ENCODE results near the gene NYNRIN.
A peak's percentile ranks its signal among the peaks of the same experiment; 100 is the strongest.

Gene NYNRIN

DNA sequence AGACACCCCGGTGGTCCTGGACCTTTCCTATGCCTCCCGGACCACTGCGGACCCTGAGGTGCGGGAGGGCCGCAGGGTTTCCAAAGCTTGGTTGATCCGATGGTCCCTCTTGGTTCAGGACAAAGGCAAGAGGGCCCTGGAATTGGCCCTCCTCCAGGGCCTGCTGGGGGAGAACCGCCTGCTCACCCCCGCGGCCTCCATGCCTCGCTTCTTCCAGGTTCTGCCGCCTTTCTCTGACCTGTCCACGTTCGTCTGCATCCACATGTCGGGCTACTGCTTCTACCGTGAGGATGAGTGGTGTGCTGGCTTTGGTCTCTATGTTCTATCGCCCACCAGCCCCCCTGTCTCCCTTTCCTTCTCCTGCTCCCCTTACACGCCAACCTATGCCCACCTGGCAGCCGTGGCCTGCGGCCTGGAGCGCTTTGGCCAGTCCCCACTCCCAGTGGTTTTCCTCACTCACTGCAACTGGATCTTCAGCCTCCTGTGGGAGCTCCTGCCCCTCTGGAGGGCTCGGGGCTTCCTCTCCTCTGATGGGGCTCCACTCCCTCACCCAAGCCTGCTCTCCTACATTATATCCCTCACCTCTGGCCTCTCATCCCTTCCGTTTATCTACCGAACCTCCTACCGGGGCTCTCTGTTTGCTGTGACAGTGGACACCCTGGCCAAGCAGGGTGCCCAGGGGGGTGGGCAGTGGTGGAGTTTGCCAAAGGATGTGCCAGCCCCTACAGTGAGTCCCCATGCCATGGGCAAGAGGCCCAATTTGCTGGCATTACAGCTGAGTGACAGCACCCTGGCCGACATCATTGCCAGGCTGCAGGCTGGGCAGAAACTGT, 16.8 kb downstream of the NYNRIN start:
- DNase-seq (ENCODE audit: low spot score) = no peak

DNA sequence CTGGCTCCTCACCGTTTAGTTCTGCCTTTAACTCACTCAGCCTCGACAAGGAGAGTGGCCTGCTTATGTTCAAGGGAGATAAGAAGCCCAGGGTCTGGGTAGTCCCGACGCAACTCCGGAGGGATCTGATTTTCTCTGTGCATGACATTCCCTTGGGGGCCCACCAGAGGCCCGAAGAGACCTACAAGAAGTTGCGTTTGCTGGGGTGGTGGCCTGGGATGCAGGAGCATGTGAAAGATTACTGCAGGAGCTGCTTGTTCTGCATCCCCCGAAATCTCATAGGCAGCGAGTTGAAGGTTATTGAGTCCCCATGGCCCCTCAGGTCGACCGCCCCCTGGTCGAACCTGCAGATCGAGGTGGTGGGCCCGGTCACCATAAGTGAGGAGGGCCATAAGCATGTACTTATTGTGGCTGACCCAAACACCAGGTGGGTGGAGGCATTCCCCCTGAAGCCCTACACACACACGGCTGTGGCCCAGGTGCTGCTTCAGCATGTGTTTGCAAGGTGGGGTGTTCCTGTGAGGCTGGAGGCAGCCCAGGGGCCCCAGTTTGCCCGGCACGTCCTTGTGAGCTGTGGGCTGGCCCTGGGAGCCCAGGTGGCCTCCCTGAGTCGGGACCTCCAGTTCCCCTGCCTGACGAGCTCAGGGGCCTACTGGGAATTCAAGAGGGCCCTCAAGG, 17.6 kb downstream of the NYNRIN start:
- DNase-seq (ENCODE audit: low spot score) = no peak

DNA sequence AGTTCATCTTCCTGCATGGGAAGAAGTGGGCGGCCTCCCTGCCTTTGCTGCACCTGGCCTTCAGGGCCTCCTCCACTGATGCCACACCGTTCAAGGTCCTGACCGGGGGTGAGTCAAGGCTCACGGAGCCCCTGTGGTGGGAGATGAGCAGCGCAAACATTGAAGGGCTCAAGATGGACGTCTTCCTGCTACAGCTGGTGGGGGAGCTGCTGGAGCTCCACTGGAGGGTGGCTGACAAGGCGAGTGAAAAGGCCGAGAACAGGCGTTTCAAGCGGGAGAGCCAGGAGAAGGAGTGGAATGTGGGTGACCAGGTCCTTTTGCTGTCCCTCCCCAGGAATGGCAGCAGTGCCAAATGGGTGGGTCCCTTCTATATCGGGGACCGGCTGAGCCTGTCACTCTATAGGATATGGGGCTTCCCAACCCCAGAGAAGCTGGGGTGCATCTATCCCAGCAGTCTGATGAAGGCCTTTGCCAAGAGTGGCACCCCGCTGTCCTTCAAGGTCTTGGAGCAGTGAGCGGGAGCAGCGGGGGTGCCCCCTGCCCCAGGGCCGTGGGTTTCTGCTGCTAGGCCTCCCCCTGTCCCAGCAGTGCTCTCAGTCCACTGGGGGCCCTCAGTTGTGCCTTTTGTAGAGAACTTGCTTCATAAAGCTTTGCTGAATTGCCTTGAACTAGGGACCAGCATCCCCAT, 18.3 kb downstream of the NYNRIN start:
- no peak for DNase-seq (ENCODE audit: low spot score)

- DNase-seq (ENCODE audit: low spot score) = no peak
Observed at GRCh38 chr14:24417832-24418491, 19.2 kb downstream of the NYNRIN start.

DNA sequence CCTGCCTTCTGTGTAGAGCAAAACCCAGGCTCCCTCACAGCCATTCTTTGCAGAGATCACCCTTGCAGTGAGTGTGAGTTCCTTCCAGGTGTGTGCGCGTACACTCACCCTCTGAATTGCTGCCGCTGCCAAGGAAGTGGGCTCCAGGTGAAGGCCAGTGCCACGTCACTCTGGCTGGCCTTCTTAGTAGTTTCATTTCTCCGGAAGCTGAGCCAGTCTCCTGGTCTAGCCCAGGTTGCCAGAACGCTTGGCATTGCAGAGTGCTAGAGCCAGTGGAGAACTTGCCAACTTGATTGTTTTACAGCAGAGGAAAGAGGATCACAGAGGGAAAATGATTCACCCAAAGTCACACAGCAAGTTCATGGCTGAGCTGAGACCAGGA, 19.7 kb downstream of the NYNRIN start:
- no peak for DNase-seq (ENCODE audit: low spot score)

DNA sequence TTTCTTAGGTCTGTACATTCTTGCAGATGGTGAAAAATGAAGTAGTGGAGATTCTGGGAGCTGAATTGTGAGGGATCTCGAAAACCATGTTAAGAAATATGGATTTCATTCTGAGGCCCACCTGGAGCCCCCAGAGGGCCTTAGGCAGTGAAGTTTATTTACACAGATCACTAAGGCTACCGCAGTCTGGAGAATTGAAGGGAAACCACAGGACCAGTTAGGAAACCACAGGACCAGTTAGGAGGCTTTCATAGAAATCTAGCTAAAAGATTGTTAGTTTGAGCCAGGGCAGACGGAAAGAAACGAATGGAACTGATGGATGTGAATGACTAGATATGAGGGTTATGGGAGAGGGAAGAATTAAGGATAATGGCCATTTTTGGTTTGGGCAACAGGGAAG, 23.5 kb downstream of the NYNRIN start:
- DNase-seq (ENCODE audit: low spot score) = no peak

DNA sequence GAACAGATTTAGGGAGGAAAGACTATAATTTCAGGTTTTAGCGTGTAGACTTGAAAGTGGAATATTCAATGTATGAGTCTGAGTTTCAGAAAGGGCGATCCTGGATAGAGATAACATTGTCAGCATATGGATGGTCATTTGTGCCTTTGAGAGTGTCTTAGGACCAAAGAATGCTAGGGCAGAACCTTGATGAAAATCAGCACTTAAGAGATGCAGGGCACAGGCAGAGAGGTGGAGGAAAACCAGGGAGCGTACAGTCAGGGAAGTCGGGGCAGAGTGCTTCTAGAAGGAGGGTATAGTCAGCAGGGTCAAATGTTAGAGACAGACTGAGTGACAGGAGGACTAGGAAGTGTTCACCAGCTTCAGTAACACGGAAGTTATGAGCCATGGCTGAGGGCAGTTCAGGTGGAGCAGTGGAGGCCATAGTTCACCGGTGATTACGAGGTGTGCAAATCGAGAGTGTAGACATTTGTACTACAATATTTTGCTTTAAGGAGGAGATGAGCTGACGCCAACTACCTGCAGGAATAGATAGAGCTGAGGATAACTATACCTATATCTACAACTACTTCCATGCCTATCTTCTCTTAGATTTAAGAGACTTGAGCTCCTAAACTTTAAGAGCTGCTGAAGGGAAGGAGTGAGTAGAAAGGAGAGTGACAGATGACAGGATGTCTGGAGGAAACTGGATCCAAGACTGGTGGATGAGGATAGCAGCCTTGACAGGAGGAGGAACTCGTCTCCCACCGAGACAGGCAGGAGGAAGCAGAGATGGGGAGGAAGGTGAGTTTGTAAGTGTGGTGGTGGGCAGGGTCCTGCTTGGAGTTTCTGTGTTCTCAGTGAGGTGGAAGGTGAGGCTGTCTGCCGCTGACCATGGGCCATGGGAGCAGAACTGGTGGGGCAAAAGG, 24.1 kb downstream of the NYNRIN start:
- DNase-seq (ENCODE audit: low spot score) = no peak

GRCh38 chr14:24425704-24426103, 26.9 kb downstream of the NYNRIN start:
- no peak for DNase-seq (ENCODE audit: low spot score)

DNA sequence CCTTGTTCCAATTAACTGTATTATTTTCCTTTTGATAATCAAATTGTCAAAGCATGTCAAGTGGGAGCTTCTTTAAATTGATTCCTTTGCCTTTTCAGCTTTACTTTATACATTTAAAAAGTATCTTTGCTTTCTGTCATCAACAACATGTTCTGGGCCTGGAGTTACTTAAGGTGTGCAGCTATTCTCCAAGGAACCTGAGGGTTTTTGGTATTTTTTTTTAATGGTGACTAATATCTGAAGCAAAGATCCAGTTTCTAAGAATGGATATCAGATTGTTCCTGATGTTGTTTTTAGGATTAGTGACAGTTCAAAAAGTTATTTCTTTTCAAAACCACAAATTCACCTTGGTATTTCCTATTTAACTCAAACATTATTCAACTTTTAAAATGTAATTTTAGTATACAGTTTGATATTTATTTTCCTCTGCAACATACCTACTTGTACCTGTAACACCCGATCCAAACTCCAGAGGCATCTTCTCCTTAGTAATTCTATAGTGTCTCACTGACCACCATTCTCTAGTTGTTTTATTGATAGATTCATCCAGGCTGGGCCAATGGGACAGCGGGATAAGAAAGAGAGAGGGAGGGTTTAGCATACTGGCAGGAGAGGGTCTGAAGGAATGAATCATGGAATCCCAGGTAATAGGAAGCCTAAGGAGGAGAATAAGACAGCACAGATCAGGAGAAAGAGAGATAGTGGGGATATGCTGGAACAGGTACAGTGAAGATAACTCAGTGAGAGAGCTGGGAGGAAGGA, 27.5 kb downstream of the NYNRIN start:
- no peak for DNase-seq (ENCODE audit: low spot score)

- peak; percentile 62 for DNase-seq (ENCODE audit: low spot score)
Observed at GRCh38 chr14:24426912-24427536, 28.2 kb downstream of the NYNRIN start.

DNA sequence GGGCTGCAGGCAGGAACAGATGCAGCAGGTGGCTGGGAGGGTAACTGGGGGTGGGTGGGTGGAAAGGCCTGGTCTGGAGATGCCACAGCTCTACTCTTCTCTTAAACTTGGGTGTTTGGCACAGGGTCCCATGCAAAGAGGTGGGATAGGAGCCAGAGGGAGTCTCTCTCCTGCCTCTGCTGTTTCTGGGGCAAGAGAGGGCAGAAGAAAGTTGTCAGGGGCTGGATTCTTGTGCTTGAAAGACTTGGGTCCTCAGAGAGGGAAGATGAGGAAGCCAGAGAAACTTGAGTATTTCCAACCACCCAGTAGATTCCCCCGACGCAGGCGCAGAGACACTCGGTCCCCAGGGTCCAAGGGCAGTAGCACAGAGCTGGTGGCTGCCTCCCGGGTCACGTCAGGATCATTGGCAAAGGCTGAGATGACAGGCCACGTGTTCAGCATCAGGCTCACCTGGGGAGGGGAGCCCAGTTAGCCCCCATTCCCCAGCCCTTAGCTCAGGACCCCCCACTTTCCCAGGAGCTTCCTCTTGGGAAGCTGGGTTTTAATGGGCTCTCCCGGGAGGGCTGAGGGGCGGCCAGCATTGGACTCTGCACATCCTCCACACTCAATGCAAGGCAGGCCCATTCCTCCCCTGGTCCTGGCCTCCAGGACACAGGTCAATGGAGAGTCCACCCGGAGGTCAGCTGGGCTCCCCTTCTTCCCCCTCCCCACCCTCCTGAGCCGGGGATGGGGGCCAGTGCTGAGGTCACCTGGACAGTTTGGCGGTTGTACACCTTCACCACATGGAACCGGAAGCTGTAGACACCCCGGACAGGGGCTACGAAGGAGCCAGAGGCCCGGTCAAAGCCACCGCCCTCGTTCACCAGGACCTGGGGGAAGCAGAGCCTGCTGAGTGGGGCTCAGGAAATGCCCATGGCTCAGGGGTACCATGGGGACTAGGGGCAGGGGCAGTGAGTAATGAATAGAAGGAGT, 29.0 kb downstream of the NYNRIN start:
- no peak for DNase-seq (ENCODE audit: low spot score)

- DNase-seq (ENCODE audit: low spot score) = no peak
Observed at GRCh38 chr14:24428628-24429394, 30.0 kb downstream of the NYNRIN start.

GRCh38 chr14:24429395-24430142, 30.8 kb downstream of the NYNRIN start, which contains the start of the genes CBLN3 and KHNYN:
CBLN3 (minus strand) TSS chr14:24429668; CDS start chr14:24429054, 614 bp downstream.
KHNYN (plus strand) TSS chr14:24429954; CDS start chr14:24430731, 777 bp downstream.
- DNase-seq (ENCODE audit: low spot score) = peak; percentile 94

- peak; percentile 79 for DNase-seq (ENCODE audit: low spot score)
Observed at GRCh38 chr14:24430143-24430681, 31.4 kb downstream of the NYNRIN start.

DNA sequence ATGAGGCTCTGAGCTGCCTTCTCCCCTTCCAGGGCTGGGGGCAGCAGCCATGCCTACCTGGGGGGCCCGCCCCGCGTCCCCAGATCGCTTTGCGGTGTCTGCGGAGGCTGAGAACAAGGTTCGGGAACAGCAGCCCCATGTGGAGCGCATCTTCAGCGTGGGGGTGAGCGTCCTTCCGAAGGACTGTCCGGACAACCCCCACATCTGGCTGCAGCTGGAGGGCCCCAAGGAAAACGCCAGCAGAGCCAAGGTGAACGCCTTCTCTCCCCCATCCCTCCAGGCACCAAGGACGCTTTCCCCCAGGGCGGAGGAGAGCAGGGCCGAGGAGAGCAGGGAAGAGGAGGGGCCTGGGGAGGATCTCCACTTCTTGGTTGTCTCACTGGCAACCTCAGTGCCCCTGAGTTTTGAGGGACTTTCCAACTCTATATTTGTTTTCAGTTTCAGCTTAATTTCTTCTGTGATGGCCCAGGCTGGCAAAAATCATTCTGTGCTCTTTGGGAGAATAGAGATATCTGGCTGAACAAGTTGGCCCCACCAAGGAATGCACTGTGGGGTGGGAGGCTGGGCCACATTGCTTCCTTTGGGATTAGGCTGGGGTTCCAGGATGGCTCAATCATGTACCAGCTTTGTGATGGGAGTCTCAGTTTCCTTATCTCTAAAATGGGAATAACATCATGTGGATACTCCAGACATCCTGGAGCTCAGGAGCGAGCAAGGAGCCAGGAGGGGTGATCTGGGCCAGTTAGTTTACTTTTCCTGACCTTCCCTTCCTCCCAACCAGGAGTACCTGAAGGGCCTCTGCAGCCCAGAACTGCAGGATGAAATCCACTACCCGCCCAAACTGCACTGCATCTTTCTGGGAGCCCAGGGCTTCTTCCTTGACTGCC, 32.1 kb downstream of the NYNRIN start:
- DNase-seq (ENCODE audit: low spot score) = no peak

All from HuH-7 (cell line).